Measurements from ENCODE around the gene MVD.

Gene MVD

DNA sequence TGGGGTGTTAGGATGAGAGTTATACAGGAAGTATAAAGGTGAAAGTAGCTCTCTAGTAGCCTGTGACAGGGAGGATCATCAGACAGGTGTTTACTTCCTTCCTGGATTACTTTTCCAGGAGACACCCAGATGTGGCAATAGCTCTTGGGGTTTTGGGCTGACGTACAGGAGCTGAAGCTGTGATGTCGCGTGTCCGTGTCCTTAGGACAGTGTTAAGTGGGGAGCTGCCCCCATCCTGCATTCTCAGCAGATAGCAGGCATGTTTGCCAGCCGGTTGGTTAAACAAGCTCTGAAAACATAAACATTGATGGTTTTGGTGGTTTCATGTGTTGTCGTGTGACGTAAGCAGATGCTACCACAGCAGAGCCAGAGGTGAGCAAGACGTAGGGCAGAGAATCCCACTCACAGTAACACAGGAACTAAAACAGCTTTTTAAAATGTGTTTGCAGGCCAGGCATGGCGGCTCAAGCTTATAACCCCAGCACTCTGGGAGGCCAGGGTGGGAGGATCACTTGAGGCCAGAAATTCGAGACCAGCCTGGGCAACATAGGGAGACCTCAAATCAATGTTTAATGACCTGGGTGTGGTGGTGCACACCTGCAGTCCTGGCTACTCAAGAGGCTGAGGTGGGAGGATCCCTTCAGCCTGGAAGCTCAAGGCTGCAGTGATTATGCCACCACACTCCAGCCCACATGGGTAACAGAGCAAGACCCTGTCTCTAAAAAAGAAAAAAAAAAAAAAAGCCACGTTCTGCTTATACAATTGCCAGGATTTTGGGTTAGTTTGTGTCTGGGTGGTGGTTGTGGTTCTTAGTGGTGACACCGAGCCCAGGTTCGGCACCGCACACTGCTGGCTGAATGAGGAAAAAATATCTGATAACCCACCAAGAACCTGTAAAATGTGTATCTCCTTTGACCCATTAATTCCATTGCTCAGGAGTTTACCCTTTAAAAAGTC lies 42.8 kb downstream of the MVD start:
- no peak overlapping the region for H3K4me3 ChIP-seq (ENCODE audit: low read depth, low read length)
- TF ChIP-seq, protein P1, sequence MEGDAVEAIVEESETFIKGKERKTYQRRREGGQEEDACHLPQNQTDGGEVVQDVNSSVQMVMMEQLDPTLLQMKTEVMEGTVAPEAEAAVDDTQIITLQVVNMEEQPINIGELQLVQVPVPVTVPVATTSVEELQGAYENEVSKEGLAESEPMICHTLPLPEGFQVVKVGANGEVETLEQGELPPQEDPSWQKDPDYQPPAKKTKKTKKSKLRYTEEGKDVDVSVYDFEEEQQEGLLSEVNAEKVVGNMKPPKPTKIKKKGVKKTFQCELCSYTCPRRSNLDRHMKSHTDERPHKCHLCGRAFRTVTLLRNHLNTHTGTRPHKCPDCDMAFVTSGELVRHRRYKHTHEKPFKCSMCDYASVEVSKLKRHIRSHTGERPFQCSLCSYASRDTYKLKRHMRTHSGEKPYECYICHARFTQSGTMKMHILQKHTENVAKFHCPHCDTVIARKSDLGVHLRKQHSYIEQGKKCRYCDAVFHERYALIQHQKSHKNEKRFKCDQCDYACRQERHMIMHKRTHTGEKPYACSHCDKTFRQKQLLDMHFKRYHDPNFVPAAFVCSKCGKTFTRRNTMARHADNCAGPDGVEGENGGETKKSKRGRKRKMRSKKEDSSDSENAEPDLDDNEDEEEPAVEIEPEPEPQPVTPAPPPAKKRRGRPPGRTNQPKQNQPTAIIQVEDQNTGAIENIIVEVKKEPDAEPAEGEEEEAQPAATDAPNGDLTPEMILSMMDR (IDR thresholded peaks at IDR 0.05; ENCODE audit: low read depth, low read length), result no peak

DNA sequence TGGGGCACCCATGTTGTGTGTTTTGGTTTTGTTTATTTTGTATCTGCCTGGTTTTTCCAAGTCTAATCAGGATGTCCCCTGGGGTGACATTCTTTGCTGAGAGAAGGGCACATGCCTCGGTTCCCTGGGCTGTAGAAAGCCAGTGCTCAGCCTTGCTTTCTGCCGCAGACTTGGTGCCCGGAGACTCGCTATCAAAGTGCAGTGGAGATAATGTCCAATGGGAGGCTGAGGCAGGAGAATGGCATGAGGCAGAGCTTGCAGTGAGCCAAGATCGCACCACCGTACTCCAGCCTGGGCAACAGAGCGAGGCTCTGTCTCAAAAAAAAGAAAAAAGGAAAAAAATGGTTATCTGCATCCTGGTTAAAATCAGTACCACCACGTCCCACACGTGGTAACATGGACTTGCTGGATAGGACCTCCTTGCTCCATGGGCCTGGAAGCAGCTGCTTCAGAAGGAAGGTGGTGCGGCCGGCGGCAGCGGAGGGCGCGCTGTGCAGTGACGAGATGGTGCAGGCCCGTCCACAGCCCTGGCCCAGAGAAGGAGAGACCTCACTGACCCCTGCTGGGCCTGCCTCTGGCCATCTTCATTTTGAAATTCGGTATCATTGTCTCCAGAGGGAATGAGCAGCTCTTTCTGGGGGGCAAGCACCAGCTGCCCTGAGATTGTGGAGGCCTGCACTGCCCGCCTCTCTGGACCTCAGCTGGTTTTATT lies 43.8 kb downstream of the MVD start:
- no peak overlapping the region for H3K4me3 ChIP-seq (ENCODE audit: low read depth, low read length)
- TF ChIP-seq, protein P1 (IDR thresholded peaks at IDR 0.05; ENCODE audit: low read depth, low read length), result no peak

DNA sequence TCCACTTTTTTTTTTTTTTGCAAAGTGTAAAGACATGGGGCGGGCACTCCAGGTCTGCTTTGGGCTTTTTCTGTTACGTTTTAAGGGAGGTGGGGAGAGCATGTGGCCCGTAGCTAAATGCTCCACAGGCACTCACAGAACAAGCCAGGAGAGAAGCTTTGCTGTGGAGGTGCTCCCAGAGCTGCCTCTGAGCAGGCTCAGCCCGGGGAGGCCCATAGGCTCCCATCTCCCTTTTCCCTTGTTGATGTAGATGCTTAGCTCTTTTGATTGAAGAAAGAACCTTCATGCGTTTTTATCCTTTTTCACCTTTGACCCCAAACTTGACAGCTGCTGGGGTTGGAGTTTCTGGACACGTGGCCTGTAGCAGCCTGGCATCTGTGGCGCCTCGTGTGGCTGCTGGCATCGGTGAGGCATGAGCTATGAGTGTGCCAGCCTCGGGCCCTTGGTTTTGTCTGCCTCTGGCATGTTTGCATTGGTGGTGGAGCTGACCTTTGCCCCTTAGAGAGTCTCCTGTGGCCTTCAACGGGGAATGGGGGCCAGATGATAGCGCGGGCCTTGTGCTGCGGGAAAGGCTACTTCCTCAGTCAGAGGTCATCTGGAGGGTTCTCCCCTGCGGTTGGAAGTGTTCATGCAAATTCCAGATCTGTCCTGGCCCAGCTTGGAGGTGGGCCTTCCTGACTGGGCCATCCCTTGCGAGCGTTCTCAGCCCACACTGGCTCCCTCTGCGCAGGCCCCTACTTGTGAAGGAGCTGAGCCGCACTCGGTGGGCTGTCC lies 44.5 kb downstream of the MVD start:
- no peak overlapping the region for H3K4me3 ChIP-seq (ENCODE audit: low read depth, low read length)
- TF ChIP-seq, protein P1 (IDR thresholded peaks at IDR 0.05; ENCODE audit: low read depth, low read length), result no peak

DNA sequence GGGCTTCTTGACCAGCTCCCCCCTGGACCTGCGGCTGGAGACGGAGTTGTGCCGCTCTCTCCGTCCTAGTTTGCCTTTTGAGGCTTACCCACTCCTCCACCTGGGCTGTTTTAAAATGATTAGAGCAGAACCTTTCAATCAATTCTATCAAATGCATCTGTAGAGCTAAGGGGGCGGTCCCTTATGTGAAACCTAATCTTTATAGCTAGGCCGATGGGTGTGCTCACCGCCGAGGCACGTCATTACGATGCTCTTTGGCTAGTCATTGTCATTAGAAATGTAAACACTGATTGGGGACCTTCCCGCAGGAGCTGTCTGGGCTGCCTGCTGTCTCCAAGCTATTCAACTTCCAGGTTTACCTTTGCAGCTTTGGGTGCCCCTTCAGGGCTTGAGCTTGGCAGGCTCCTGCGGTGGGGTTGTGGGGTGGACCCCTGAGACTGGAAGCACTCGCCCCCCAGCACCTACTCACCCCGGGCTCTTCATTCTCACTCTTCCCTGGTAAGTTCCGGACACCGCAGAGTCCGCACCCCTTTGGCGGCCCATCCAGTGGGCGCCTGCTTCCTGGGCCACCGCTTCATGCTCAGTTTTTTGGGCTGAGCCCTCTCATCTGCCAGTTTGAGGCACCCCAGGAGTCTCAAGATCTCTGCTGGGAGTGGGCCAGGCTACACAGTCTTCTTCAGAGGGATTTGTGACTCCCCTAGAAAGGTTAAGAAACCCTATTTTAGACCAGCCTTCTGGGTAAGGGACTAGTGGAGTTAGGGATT lies 45.4 kb downstream of the MVD start:
- TF ChIP-seq, protein P1 (IDR thresholded peaks at IDR 0.05; ENCODE audit: low read depth, low read length), result no peak
- H3K4me3 ChIP-seq (ENCODE audit: low read depth, low read length), result no peak overlapping the region

DNA sequence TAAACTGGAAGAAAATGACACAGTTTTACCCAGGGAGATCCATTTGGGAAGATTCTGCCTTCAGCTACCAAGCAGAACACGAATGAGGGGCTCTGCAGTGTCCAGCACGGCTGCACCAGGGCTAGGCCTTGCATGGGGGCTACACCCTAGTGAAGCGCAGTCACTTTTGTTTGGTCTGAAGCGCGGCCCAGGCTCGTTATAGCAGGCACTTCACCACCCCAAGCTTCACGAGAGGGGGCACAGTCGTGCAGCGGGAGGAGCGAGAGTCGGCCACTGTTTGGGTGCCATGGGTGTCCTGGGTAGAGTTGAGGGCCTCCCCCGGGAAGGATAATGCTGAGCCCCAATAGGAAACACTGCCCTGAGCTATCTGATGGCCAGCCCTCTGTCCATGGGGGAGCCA lies 46.2 kb downstream of the MVD start:
- H3K4me3 ChIP-seq (ENCODE audit: low read depth, low read length), result no peak overlapping the region
- TF ChIP-seq, protein P1 (IDR thresholded peaks at IDR 0.05; ENCODE audit: low read depth, low read length), result no peak

DNA sequence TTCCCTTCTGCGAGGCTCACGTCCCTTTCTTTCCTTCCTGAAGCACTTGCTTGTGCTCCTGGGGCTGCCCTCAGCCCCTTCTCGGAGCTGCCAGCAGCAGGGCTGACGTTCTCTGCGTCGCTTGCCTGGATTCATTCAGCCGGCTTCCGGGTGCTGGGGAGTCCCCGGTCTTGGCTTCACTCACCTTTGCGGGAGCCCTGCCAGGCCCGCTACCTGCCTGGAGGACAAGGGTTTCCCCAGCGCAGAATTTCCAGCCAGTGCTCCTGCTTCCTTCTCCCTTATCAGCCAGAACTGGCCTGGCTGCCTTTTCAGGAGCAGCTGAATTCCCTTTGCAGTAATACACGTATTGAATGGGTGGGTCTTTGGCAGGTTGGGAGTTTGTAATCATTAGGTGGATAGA lies 46.6 kb downstream of the MVD start:
- H3K4me3 ChIP-seq (ENCODE audit: low read depth, low read length), result no peak overlapping the region
- TF ChIP-seq, protein P1 (IDR thresholded peaks at IDR 0.05; ENCODE audit: low read depth, low read length), result no peak
